HG03108 (cell line): ENCODE measurements around the gene MLST8.
"Not testable (repeated sequence)": the region's sequence is repeated elsewhere in the genome, so short reads cannot be mapped to it uniquely, and the experiment has no call there.

ENCODE experiments used
- ATAC-seq: cut with Tn5 transposase; IDR thresholded peaks from one replicate; pipeline ENCODE4 v1.9.1; 2021; ENCODE audit warnings: moderate library complexity; ENCODE audit not compliant: unreplicated experiment

Gene MLST8

GRCh38 chr16:2190002-2190658 lies 15.1 kb upstream of the MLST8 start:
- ATAC-seq: no peak

- ATAC-seq: no peak
Observed at GRCh38 chr16:2190659-2191445, 14.4 kb upstream of the MLST8 start.

GRCh38 chr16:2191446-2191706 lies 13.9 kb upstream of the MLST8 start:
- ATAC-seq: no peak

DNA sequence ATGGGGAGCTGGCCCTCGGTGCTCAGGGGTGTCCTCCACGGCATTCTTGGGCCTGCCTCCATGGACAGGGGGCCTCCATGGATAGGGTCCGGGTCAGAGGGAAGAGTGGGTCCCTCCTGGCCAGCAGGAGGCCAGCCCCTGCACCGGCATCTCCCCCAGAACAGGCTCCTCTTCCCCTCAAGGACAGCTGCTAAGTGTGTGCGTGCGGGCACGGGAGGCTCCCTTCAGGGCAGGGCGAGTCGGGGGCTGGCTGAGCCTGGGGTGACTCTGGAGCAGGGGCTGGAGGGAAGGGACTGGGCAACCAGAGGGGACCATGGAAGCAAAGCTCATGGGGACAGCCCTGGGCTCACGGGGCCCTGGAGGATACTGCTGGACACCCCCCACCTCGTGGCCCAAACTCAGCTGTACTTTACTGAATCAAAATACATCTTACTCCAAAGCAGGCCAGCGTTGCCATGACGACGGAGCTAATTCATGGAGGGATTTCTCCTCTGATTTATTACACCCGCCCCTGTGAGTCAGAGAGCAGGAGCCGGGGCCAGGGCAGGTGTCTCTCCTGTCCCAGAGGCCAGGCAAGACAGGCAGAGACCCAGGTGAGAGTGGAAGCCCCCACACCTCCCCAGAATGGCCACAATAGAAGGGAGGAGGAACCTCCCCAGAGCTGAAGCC lies 11.0 kb upstream of the MLST8 start:
- no peak for ATAC-seq

GRCh38 chr16:2194852-2195321 lies 10.4 kb upstream of the MLST8 start:
- no peak for ATAC-seq

- ATAC-seq: no peak
Observed at GRCh38 chr16:2195322-2196161, 9.7 kb upstream of the MLST8 start.

- ATAC-seq: no peak
Observed at GRCh38 chr16:2196162-2196980, 8.9 kb upstream of the MLST8 start, which contains the start of gene CASKIN1. Gene CASKIN1, minus strand, starts transcription at chr16:2196605. Its CDS starts 173 bp downstream, at chr16:2196432.

- no peak for ATAC-seq
Observed at GRCh38 chr16:2196981-2197511, 8.2 kb upstream of the MLST8 start.

DNA sequence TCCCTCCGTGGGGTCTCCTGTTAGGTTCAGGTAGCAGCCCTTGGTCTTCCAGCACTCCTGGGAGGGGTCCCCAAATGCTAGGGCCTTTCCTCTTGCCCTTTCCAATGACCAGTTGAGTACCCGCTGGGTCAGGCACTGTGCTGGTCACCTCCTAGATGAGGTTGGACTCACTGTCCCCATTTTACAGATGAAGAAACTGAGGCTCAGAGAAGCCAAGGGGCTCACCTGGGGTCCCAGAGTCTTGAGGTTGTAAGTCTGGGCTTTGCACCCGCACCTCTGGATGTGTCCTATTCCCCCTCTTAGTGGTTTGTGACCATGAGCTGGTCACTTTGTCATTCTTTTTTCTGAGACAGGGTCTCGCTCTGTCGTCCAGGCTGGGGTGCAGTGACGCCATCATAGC lies 7.5 kb upstream of the MLST8 start:
- no peak for ATAC-seq

- ATAC-seq: no peak
Observed at GRCh38 chr16:2198283-2198682, 7.0 kb upstream of the MLST8 start.

DNA sequence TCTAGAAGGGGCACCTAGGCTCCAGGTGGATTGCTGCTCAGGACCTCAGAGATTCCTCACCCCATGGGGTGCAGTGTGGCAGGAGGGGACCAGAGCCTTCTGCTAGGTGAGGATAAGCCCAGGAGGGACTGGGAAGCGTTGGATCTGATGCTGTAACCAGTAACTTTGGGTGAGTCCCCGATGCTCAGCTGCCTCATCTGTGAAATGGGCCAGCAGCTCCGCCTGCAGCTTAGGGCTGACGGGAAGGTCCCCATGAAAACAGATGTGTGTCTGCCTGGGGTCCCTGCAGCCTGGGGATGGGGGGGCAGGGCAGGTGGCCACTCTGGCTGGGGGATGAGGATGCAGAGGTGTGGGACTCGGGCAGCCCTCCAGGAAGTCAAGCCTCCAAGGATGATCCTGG lies 6.2 kb upstream of the MLST8 start:
- no peak for ATAC-seq

GRCh38 chr16:2199621-2200139 lies 5.6 kb upstream of the MLST8 start:
- no peak for ATAC-seq

DNA sequence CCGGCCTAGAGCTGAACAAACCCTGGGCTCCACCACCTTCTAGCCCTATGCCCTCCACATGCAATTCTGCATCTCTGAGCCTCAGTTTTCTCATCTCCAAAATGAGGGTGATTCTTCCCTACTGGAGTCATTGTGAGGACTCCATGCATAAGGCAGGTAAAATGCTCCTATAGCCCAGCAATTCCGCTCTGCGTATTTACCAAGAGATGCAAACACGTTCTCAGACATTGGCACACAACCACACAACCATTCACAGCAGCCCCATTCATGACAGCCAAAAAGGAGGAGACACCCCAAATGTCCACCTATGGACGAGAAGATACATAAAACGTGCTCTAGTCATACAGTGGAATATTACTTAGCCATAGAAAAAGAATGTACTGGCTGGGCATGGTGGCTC lies 4.9 kb upstream of the MLST8 start:
- ATAC-seq: no peak

GRCh38 chr16:2203119-2203688 lies 2.0 kb upstream of the MLST8 start:
- not testable (repeated sequence) for ATAC-seq

- no peak for ATAC-seq
Observed at GRCh38 chr16:2204416-2205103, 694 bp upstream of the MLST8 start.

- ATAC-seq: peak; percentile 4
Observed at GRCh38 chr16:2205967-2206313, 686 bp downstream of the MLST8 start.

DNA sequence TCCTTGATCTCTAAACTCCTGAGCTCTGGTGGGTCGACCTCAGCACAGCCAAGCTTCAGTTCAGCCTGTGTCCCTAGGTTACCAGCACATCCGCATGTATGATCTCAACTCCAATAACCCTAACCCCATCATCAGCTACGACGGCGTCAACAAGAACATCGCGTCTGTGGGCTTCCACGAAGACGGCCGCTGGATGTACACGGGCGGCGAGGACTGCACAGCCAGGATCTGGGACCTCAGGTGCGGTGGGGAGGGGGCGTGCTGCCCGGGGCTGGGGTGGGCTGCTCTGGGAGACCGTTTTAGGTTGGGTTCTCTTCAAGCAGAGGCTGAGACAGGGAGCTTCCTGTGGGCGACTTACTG lies 1.1 kb downstream of the MLST8 start:
- ATAC-seq: no peak

GRCh38 chr16:2206780-2207433 lies 1.7 kb downstream of the MLST8 start:
- ATAC-seq: no peak

DNA sequence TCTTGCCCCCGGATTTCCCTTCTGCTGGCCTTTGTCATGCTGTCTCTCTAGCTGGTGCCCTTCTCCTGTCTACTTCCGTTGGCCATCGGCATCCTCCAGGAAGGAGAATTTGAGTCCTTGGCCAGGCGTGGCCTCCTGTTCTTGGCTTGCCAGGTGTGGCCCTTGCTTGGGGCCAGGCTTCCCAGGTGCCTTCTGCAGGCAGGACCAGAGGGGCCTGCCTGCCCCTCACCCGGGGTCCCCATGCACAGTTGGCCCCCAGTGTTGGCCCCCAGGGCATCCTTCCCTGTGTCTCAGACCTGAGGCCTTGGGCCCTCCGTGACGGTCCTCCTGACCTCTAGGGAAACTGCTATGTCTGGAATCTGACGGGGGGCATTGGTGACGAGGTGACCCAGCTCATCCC lies 2.6 kb downstream of the MLST8 start:
- no peak for ATAC-seq
